Stimulated activated CD8-positive, alpha-beta memory T cell treated with anti-CD3 and anti-CD28 coated beads, Interleukin-7, amount 100 ng/mL, for 1 hour (primary cell): ENCODE results near the gene EFHC2.
"Not testable (repeated sequence)": the region's sequence is repeated elsewhere in the genome, so short reads cannot be mapped to it uniquely, and the experiment has no call there.

Experiments used
- DNase-seq, 2 donors: peaks; one replicate each; pipeline ENCODE4 v3.0.0-alpha.2; 2020; ENCODE audit warnings: low read depth in 2 of 2

The EFHC2 gene

DNA sequence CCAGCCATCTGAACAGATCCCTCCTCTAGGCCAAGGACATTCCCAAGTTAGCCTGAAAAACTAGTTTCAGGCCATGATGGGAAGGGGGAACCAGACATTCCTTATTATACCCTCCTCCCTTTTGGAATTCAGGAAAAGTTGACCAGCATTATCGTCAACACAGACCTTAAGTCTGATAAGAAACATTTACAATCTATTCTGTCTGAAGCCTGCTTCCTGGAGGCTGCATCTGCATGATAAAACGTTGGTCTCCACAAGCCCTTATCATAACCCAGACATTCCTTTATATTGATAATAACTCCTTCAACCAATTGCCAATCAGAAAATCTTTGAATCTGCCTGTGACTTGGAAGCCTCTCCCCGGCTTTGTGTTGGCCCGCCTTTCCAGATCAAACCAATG, 44.3 kb downstream of the EFHC2 start:
- no peak for DNase-seq

DNA sequence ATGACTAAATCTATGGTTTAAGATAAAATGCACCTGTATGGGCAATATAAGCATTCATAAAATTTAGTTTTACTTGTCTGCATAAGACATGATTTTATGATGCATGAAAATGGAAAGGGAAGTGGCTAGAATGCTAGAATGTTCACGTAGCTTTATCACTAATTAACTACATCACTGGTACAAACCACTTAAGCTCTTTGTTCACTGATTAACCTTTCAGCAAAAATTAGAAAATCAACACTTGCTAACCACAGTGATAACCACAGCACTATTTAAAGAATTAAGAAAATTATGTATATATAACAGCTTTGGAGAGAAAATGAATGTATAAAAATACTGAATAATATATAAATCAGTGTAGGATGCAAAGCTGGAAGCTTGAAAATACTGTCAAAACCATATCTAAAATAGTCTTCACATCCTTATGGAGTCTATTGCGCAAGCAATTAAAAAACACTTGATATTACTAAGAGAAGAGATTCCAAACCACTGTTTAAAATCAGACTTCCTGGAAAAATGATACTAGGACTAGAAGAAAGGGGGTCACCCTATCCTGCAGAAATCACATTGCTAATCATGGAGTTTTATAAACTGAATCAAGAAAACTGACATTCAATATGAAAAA, 51.9 kb downstream of the EFHC2 start:
- no peak for DNase-seq

DNA sequence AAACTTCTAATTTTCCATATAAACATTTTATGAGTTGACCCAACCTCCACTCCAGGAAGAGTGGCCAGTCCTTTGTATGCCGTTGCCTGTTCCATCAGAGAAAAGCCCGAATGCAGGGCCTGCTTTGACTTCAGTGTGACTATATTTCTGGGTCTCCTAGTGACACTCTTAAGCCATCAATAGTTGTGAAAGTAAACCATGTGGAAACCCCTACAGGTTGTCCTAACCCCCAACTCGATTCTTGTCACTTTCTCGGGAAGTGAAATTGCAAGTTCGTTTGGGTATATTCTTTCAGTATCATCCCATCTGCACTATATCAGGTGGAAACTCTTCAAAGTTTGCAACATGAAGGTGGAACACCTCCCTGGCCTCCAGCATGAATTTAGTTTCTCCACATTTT, 52.8 kb downstream of the EFHC2 start:
- DNase-seq = no peak

DNA sequence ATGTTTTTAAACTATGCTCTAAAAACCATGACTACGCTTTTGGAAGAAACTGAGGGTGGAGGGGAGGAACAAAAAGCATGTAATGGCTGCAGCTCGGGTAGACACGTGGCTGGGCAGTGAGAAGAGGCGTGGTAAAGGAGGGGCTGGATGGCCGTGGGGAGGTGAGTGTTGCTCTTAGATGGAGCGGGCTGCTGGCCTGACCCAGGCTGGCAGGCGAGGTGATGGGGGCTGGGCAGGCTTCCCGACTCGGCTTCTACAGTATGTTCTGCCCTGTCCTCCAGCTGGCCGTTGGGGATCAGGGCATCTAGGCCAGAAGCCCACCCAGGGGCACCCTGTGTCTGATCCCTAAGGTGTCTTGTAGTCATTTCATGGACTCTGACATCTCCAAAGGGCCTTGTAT, 60.7 kb downstream of the EFHC2 start:
- DNase-seq = no peak

DNA sequence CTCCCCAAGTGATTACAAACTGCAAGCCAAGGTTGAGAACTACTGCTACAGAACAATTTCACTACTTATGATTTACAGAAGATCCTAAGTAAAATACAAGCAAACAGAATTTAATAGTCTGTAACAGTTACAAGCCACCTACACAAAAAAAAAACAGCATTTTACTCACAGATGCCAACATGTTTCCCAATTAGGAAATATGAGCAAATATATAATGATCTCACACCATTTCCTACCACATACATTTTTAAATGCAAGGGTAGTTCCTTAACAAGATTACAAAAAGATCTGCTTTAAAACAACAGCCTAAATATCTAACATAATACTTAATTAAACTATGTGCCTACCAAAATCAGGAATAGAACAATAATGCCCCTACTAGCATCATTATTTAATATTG, 63.4 kb downstream of the EFHC2 start:
- DNase-seq = no peak

DNA sequence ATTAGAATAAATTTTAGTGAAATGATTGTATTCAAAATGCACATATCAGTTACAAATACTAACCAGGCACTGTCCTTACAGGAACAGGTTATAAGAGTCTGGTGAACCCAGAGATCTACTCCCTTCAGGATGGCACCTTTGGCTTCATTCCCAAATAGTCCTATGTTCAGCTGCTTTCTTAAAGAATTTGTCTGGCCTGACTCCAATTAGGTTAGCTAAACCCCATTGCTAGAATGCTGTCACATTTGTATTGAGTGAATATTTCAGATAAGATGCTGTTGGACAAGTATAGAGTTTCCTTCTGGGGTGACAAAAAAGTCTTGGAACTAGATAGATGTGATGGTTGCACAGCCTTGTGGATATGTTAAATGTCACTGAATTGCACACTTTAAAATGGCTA, 69.4 kb downstream of the EFHC2 start:
- no peak for DNase-seq

DNA sequence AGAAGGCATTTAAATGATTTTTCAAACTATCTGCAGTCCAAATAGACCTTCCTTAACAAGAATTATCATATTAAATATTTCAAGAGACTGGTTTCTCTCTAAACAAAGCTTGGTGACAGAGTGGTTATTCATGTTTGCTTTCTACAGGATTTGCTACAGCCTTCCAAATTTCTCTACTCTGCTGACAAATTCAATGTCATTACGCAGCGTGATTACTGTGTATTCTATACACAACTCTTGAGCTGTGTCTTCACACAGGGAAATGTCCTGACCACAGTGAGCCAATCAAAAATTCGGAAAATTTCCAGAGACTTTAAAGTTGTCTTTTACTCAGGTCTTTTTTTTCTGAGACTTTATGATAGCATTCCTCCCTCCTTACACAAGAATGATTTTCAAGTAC, 75.6 kb downstream of the EFHC2 start:
- DNase-seq = no peak

DNA sequence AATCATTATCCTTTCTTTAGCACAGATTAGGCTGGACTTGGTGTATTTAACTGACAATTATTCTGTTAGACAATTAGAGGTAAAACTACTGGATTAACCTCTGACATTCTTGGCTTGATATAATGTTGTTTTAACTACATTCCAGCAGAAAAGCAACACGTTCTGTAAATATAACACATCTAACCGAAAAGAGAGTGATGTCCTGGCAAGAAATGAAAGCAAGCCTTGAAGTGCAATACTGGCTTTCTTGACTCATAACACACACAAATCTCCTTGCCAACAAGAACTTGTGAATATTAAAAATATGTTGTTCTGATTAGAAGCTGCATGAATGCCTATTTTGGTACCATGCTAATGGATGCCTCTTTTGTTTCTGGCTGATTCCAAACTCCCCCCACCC, 76.4 kb downstream of the EFHC2 start:
- no peak for DNase-seq

DNA sequence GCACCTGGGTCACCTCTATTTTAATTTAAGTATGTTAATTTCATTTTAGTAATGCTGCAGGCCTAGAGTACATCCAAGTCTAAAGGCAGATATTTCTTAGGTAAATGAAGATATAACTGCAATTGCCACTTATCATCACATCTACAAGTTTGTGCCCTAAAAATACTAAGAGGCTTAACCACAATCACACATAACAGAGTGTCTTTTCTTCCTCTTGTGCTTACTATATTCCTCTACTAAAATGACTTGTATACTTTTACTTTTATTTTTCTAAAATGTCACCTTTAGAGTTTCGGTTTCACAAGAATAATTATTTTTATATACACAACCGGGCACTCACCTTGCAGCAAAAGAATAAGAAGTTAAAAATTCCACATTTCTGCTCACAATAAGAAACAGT, 77.9 kb downstream of the EFHC2 start:
- no peak for DNase-seq

DNA sequence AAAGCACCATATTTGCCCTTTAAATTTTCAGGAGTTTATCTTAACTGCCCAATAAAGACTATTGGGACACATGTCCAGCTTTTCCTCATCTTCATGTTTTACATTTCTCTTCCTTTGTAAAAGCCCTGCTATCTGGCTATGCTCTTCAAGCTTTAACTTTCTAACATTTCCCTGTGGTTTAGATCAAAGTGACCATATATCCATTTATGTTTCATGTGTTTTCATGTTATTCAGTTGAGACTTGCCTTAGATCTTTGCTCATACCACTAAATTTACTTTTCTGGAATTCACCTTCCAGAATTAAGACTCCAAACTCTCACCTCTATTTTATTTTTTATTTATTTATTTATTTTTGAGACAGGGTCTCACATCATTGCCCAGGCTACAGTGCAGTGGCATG, 78.5 kb downstream of the EFHC2 start:
- DNase-seq = no peak

DNA sequence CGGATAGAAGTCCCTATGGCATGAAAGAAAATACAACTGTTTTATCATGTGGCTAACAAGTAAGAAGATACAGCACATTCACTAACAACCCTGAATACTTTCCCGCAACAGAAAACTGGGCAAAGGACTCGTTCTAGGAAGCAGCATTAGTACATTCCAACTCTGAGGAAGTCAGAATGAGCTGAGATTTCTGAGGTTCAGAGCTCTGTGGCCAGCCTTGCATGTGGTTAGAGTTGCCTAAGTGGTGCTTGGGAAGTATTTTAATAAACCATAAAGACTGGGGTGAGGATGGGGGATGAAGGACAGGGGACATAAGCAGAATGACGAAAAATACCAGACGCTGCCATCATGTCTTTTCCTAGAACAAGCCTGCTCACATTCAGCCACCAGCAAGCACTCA, 82.2 kb downstream of the EFHC2 start:
- DNase-seq = no peak

DNA sequence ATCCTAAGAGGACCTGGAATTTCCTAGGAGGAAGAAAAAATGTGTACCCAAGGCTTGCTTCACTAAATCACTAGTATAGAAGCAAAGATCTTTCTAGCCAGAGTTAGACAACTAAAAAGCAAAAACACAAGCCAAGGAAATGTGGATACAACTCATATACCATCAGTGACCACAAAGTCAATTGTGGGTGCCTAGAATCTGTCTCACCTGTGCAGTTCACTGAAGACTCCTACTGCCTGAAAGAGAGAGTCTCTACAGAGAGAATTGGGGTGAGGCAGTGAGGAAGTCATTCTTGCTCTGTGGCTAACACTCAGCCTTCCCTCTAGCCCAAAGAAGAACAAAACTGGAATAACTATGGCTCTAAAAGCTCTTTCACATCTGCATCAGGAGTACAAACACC, 82.9 kb downstream of the EFHC2 start:
- DNase-seq = no peak

DNA sequence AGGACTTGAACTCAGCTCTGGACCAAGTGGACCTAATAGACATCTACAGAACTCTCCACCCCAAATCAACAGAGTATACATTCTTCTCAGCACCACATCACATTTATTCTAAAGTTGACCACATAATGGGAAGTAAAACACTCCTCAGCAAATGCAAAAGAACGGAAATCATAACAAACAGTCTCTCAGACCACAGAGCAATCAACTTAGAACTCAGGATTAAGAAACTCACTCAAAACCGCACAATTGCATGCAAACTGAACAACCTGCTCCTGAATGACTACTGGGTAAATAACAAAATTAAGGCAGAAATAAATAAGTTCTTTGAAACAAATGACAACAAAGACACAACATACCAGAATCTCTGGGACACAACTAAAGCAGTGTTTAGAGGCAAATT, 87.7 kb downstream of the EFHC2 start:
- not testable (repeated sequence) for DNase-seq

DNA sequence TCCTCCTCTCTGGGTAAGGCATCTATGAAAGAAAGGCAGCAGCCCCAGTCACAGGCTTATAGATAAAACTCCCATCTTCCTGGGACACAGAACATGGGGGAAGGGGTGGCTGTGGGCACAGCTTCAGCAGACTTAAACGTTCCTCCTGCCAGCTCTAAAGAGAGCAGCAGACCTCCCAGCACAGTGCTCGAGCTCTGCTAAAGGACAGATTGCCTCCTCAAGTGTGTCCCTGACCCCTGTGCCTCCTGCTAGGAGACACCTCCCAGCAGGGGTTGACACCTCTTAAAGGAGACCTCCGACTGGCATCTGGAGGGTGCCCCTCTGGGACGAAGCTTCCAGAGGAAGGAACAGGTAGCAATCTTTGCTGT, 89.9 kb downstream of the EFHC2 start:
- DNase-seq = no peak

DNA sequence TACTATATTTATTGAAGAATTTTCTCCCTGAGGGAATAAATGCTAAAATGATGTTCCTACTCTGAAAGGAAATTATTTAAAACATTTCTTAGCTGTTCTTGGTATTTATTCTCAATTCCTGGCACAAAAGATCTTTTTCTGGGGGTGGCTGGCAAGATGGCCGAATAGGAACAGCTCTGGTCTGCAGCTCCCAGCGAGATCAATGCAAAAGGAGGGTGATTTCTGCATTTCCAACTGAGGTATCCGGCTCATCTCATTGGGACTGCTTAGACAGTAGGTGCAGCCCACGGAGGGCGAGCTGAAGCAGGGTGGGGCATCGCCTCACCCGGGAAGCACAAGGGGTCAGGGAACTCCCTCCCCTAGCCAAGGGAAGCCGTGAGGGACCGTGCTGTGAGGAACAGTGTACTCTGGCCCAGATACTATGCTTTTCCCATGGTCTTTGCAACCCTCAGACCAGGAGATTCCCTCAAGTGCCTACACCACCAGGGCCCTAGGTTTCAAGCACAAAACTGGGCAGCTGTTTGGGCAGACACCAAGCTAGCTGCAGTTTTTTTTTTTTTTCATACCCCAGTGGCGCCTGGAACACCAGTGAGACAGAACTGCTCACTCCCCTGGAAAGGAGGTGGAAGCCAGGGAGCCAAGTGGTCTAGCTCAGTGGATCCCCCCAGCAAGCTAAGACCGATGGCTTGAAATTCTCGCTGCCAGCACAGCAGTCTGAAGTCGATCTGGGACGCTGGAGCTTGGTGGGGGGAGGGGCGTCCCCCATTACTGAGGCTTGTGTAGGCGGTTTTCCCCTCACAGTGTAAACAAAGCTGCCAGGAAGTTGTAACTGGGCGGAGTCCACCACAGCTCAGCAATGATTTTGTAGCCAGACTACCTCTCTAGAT, 90.5 kb downstream of the EFHC2 start:
- peak; percentile 3 to 38 for DNase-seq

DNA sequence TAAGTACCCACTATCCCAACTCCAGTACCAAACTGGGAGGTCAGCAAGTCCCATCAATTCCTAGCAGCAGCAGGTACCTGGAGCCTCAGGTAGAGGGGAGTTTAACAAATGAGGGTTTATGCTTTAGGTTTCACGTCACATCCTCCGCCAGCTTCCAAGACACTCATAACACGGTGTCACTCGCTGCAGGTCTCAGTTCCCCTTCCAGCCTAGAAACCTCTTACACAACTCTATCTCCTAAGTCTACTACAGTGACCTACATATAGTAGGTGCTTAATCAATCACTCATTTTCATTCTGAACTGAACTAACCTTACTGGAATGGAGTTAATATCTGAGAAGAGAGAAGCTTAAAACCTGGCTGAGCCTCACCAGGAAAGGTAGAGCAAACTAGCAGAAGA, 96.0 kb downstream of the EFHC2 start:
- no peak for DNase-seq

DNA sequence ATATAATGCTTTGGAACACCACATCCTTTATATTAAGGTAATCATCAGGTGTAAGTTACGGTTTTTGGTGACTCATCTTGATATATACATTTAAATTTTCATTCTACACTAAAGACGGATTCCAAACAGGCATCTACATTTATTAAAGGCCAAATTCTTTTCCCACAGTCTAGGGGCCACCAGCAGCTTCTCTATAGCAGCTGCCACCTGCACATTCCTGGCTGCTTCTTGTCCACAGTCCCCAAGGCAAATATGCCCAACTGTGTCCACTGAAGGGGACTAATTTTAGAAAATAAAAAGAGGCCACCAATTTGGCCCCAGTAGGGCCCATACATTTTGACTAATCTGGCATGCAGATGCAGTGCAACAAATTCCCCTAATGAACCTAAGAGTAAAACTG, 96.6 kb downstream of the EFHC2 start:
- no peak for DNase-seq

DNA sequence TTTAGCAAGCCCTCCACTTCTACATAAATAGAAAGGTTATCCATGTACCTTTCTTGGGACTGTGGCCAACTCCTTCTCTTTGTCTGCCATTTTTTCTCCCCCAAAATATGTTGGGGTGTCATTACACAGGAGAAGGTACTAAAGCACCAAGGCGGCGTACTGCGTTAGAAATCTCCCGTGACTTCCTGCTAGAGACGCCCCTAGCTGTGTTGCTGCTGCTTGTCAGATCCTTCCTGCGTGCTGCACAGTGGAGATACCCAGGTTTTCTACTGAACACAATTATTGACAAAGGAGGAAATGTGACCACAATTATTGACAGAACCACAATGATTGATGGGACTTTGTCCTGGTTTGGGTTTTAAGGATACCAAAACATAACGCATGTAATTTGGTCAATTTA, 97.7 kb downstream of the EFHC2 start:
- no peak for DNase-seq

DNA sequence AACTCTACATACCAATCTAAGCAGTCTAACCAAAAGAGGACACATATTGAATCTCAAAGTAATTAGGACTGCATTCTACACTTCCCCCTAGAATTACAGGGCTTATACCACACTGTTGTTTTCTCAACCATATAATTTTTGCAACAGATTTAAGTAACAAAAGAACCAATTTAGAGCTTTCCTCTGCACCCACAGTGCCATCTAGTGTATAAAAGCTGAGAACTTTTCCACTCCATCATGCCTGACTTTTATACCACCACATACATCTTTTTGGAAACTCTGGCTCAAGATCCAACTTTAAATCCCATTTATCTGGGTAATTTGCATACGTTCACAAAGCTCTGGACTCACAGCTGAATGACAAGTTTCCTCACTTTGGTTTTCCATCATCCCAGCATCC, 99.5 kb downstream of the EFHC2 start:
- no peak for DNase-seq

DNA sequence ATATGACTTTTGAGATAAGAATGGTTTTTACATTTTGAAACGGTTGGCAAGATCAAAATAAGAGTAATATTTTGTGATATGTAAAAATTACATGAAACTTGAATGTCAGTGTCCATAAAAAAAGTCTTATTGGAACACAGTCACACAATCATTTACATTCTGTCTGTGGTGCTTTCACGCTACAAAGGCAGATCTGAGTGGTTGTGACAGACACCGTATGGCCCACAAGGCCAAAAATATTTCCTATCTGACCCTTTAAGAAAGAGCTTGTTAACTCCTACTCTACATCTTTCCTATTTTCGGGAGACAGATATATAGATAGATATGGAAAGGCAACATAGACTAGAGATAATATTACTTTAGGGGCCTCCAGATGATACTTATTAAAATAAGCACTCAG, 101.9 kb downstream of the EFHC2 start:
- no peak for DNase-seq

DNA sequence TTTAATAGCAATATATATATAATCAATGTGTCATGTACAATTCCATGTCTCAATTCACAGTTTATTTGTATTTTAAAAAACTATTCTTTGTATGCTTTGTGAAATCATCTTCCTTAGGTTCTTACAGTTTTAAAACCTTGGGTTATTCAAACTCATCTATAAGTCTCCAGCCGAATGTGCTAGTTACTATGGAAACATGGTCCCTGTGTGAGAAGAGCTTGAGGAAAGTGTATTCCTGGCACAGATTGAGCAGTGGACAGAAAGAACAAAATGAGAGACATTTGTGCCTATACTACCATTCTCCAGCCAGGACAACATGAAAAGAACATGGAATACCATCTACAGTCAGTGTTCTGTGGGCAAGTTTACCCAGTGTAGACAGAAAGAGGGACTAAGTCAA, 103.4 kb downstream of the EFHC2 start:
- DNase-seq = no peak

DNA sequence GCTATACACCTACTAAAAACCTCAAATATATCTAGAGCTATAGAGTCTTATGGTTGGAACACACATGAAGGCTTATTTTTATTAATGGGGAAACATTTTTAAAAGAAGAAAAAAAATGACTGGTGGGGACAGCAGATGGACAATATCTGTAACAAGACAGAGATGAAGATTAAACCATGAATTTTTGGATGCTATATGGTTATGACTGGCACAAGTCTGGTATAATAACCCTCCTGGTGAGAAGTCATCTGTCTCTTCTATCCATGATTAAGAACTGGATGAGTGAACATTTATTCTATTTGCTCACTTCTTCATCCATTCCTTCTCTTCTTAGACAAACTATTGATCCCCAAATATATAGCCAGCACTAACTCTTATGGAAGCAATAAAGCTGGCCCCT, 104.4 kb downstream of the EFHC2 start:
- DNase-seq = no peak

DNA sequence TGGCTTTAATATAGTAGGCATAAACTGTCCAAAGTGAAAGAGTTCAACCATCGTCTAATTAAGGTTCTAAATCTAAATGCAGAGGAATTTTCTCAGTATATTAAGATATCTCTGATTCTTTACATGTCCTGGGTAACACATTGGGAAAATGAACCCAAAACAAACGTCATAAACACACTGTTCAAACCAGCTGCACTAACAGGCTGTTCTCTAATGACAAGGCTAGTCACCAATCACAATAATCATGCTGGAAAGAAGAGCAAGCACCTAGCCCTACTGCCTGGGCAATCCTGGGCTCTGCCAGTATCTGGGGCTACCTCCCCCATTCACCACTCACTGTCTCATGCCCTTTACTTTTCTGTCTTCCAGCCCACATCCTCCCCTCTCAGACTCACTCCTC, 107.9 kb downstream of the EFHC2 start:
- DNase-seq = no peak

DNA sequence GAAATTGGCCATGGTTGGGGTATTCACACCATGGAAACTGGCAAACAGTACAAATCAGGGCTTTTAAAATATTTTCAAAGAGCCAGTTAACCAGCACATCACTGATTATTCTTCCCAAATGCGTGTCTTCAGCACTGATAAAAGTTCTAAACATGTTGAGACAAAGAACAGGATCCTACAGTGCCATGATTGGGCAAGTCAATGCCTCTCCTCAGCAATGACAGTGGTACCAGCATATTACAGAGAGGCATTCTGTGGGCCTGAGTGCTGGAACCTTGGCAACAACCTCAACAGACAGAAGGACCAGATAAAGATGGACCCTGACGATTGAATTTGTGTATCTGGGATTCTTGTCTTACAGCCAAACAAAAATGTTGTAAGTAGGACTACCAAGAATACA, 108.9 kb downstream of the EFHC2 start:
- DNase-seq = no peak
